Endothelial cell of umbilical vein (primary cell): ENCODE data around the gene KLHL13. TPM values are rescaled to one million over a fixed set of nuclear protein-coding genes. Genes with fewer than 3 reads are reported as not detected.
"Not testable (repeated sequence)": the region's sequence is repeated elsewhere in the genome, so short reads cannot be mapped to it uniquely, and the experiment has no call there.

Experiments used
- BruUV-seq: library from RNA; stranded (reverse); fragments of 400-500 nt; replicated peaks from 2 replicates; lab custom pipeline; 2021; lab: Mats Ljungman, UMichigan
- CTCF ChIA-PET: fragments of 300-600, 350-600 bp; sonication (Branson Sonifier 250); formaldehyde crosslinking; loops from one replicate; lab custom pipeline; 2021; ENCODE audit warnings: antibody characterized with exemption, inconsistent platforms; lab: Charles Lee
- POLR2A ChIA-PET: fragments of 300-600, 350-600 bp; sonication (Branson Sonifier 250); formaldehyde crosslinking; loops from one replicate; lab custom pipeline; 2021; ENCODE audit warnings: antibody characterized with exemption, inconsistent platforms; lab: Charles Lee
- DNase-seq: peaks from one replicate; pipeline ENCODE4 v3.0.0-alpha.2; 2011; ENCODE audit warnings: low read depth, low spot score
- FAIRE-seq: peaks from 2 replicates; lab custom pipeline; 2011; peaks lifted over from hg19 to GRCh38; lab: Jason Lieb, UNC
- H2AFZ ChIP-seq: 2 replicates; pipeline ENCODE4 v1.6.0; 2012; ENCODE audit warnings: low read depth, low read length, control low read depth, inconsistent platforms
- H3K27ac ChIP-seq: 2 replicates; pipeline ENCODE4 v1.5.1; 2011; ENCODE audit warnings: low read depth, mild to moderate bottlenecking, control low read depth, low read length, moderate library complexity; ENCODE audit not compliant: insufficient read depth
- H3K27me3 ChIP-seq, 2 experiments: 2 replicates each; pipeline versions ENCODE4 v1.6.0 to v1.6.1; 2011; ENCODE audit warnings: low read length in 2 of 2, mixed read lengths in 1 of 2; ENCODE audit not compliant: control insufficient read depth in 2 of 2, insufficient read depth in 2 of 2
- H3K36me3 ChIP-seq, 2 experiments: 2 replicates in 1 of 2; 3 replicates in 1 of 2; pipeline ENCODE4 v1.5.1; 2011; ENCODE audit warnings: low read length in 2 of 2, mild to moderate bottlenecking in 1 of 2, moderate library complexity in 1 of 2; ENCODE audit not compliant: control insufficient read depth in 2 of 2, insufficient read depth in 2 of 2; ENCODE audit errors: extremely low read depth in 1 of 2
- H3K4me1 ChIP-seq: 3 replicates; pipeline ENCODE4 v1.5.1; 2011; ENCODE audit warnings: mild to moderate bottlenecking, low read length; ENCODE audit not compliant: control insufficient read depth, insufficient read depth; ENCODE audit errors: extremely low read depth
- H3K4me2 ChIP-seq: 2 replicates; pipeline ENCODE4 v1.6.1; 2011; ENCODE audit warnings: low read length, control low read depth, mixed read lengths; ENCODE audit not compliant: insufficient read depth
- H3K4me3 ChIP-seq, 3 experiments: fragments of 200-600 bp in 1 of 3; sonication (generic), shearing (Covaris generic) in 1 of 3; replicated peaks in 1 of 3; 2 replicates each; pipeline ENCODE4 v1.5.1; 2011 to 2016; ENCODE audit warnings: control low read depth in 3 of 3, low read length in 3 of 3, mild to moderate bottlenecking in 2 of 3, inconsistent platforms in 1 of 3, low read depth in 1 of 3, moderate library complexity in 1 of 3; ENCODE audit not compliant: insufficient read depth in 1 of 3
- H3K79me2 ChIP-seq: 2 replicates; pipeline ENCODE4 v1.6.0; 2012; ENCODE audit warnings: low read length, inconsistent platforms; ENCODE audit not compliant: control insufficient read depth, insufficient read depth
- H3K9ac ChIP-seq: replicated peaks from 2 replicates; pipeline ENCODE3; 2011; ENCODE audit warnings: low read length, control low read depth; ENCODE audit not compliant: insufficient read depth; ENCODE audit errors: extremely low read depth
- H3K9me1 ChIP-seq: replicated peaks from 3 replicates; pipeline ENCODE4 v1.6.0; 2011; ENCODE audit warnings: mild to moderate bottlenecking, low read length; ENCODE audit not compliant: control insufficient read depth, insufficient read depth; ENCODE audit errors: extremely low read depth
- H3K9me3 ChIP-seq: replicated peaks from 2 replicates; pipeline ENCODE4 v1.5.1; 2012; ENCODE audit warnings: low read length, inconsistent platforms; ENCODE audit not compliant: control insufficient read depth, insufficient read depth
- H4K20me1 ChIP-seq: replicated peaks from 2 replicates; pipeline ENCODE3; 2011; ENCODE audit warnings: mild to moderate bottlenecking, low read length; ENCODE audit not compliant: control insufficient read depth, insufficient read depth; ENCODE audit errors: extremely low read depth
- POLR2A ChIP-seq: IDR thresholded peaks from 2 replicates; pipeline ENCODE4 v1.6.1; 2012; ENCODE audit warnings: low read depth, mild to moderate bottlenecking, control low read depth, low read length
- dilution Hi-C: fragments of 300-500 bp; cut with MboI; formaldehyde crosslinking; loops from one replicate; pipeline ENCODE4 v1.15.0; 2019; ENCODE audit warnings: low sequenced_read_pairs; ENCODE audit not compliant: extremely low pct_ligation_motif_present
- intact Hi-C: fragments of 100-400 bp; cut with micrococcal nuclease; formaldehyde crosslinking; loops from one replicate; pipeline ENCODE4 v1.10.0; 2022
- polyA plus RNA-seq, 4 experiments: library from polyadenylated mRNA; depleted of rRNA in 3 of 4; stranded (reverse) in 3 of 4; unstranded in 1 of 4; fragments of >200 nt; gene quantifications; 2 replicates each; pipeline versions ENCODE4 v1.2.1 to v1.2.3, GENCODE V29; 2011 to 2012; ENCODE audit warnings: missing spikeins in 1 of 4
- total RNA-seq: library from RNA; stranded (reverse); gene quantifications from 2 replicates; pipeline ENCODE4 v1.2.3, GENCODE V29; 2021
- TF ChIP-seq, protein P1 (sequence below): IDR thresholded peaks from 2 replicates; pipeline ENCODE4 v1.6.1; 2011; ENCODE audit not compliant: insufficient read depth, insufficient read length

Gene KLHL13
- total and polyA plus RNA-seq, 2 donors (not counting 3 experiments of a cell fraction or from before 2014, with no cell fraction given), result 15.3 to 18.2 TPM

DNA sequence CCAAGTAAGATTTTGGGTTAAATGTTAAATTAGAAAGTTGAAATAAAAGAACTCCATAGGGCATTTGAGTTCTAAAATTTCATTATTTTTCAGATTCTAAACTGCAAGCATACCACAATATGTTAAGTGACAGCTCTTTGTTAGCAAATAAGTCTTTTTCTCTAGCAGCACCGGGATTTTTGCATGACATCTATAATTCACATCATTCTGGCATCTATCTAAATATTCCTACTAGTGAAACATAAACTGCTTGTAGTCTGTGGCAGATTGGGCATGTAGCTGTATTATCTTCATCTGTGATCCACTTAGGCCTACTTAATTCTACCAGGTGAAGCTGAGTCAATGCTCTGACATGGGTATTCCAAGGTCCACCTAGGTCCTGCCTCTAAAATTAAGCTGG lies 32.1 kb upstream of the KLHL13 start:
- H3K79me2 ChIP-seq, result no peaks in the 10 kb centered on the region
- intact Hi-C loops (no loop called here), dilution Hi-C loops (no loop called here)
- ChIA-PET POLR2A (no interaction called here), CTCF (no interaction called here)
- no peak overlapping the region for H3K9ac ChIP-seq
- H3K9me3 ChIP-seq, result no peaks in the 10 kb centered on the region
- H3K27me3 ChIP-seq, result no peaks in the 10 kb centered on the region
- H3K4me3 ChIP-seq, result no peak overlapping the region
- TF ChIP-seq, protein P1, sequence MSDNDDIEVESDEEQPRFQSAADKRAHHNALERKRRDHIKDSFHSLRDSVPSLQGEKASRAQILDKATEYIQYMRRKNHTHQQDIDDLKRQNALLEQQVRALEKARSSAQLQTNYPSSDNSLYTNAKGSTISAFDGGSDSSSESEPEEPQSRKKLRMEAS, result no peak
- TF ChIP-seq POLR2A, result no peak
- no peaks in the 10 kb centered on the region for H3K4me1 ChIP-seq
- no peak overlapping the region for H3K4me2 ChIP-seq
- no peaks in the 10 kb centered on the region for H3K36me3 ChIP-seq
- H4K20me1 ChIP-seq, result no peaks in the 10 kb centered on the region
- FAIRE-seq (no peak), DNase-seq (no peak)
- no TSS peak for BruUV-seq
- H2AFZ ChIP-seq, result no peak overlapping the region
- H3K9me1 ChIP-seq, result no peaks in the 10 kb centered on the region
- H3K27ac ChIP-seq, result no peak overlapping the region

- H2AFZ ChIP-seq, H3K79me2 ChIP-seq, intact Hi-C loops, H3K4me3 ChIP-seq, FAIRE-seq, H4K20me1 ChIP-seq, H3K9me3 ChIP-seq, POLR2A ChIA-PET, H3K36me3 ChIP-seq, H3K27me3 ChIP-seq, BruUV-seq, H3K4me2 ChIP-seq, dilution Hi-C loops, H3K4me1 ChIP-seq, H3K9ac ChIP-seq, H3K9me1 ChIP-seq, CTCF ChIA-PET, DNase-seq, H3K27ac ChIP-seq: not testable (repeated sequence)
These were observed 31.2 kb upstream of the KLHL13 start for GRCh38 chrX:118147771-118148170.
